Measurements from ENCODE around the gene TMEM254.

DNA sequence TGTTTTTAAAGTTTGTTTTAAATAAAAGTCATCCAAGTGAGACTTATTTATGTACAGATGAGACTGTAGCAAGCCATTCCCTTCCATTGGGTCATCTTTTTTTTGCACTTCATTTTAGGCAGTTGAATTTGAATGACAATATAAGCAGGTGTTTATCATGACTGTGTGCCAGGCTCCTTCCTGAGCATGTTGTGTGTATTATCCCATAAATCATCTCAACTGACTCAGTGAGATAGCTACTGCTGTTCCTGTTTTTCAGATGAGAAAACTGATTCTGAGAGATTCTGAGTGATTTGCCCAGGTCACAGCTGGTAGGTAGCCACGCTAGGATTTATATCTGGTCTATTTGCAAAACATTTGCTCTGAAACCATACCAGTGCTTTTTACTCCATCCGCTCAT lies 11.7 kb downstream of the TMEM254 start:
- TF ChIP-seq, protein P1, sequence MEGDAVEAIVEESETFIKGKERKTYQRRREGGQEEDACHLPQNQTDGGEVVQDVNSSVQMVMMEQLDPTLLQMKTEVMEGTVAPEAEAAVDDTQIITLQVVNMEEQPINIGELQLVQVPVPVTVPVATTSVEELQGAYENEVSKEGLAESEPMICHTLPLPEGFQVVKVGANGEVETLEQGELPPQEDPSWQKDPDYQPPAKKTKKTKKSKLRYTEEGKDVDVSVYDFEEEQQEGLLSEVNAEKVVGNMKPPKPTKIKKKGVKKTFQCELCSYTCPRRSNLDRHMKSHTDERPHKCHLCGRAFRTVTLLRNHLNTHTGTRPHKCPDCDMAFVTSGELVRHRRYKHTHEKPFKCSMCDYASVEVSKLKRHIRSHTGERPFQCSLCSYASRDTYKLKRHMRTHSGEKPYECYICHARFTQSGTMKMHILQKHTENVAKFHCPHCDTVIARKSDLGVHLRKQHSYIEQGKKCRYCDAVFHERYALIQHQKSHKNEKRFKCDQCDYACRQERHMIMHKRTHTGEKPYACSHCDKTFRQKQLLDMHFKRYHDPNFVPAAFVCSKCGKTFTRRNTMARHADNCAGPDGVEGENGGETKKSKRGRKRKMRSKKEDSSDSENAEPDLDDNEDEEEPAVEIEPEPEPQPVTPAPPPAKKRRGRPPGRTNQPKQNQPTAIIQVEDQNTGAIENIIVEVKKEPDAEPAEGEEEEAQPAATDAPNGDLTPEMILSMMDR (IDR thresholded peaks at IDR 0.05; ENCODE audit: insufficient read depth, low read depth, low read length): no peak
- no peak for TF ChIP-seq EZH2 (IDR thresholded peaks at IDR 0.05; ENCODE audit: insufficient read depth, low read length)

Measured in astrocyte (in vitro differentiated cells and primary cell).